Mesothelial cell of epicardium (in vitro differentiated cells): ENCODE measurements around the gene EIF3K. TPM values are rescaled to one million over a fixed set of nuclear protein-coding genes. Genes with fewer than 3 reads are reported as not detected.

Experiments used
- DNase-seq, 2 experiments: peaks; one replicate each; pipeline ENCODE4 v3.0.0; 2021; ENCODE audit warnings: low spot score in 2 of 2; ENCODE audit not compliant: unreplicated experiment in 2 of 2
- H3K27ac Mint-ChIP-seq: 2 replicates; pipeline ENCODE4 v1.8.0; 2021; ENCODE audit warnings: mixed read lengths
- H3K27me3 Mint-ChIP-seq: 2 replicates; pipeline ENCODE4 v1.8.0; 2021; ENCODE audit warnings: low read depth, mixed read lengths
- H3K36me3 Mint-ChIP-seq: 2 replicates; pipeline ENCODE4 v1.8.0; 2021; ENCODE audit warnings: mixed read lengths
- H3K4me1 Mint-ChIP-seq: 2 replicates; pipeline ENCODE4 v1.8.0; 2021; ENCODE audit warnings: mixed read lengths
- H3K4me3 Mint-ChIP-seq: 2 replicates; pipeline ENCODE4 v1.8.0; 2021; ENCODE audit warnings: mild to moderate bottlenecking, moderate library complexity, mixed read lengths
- H3K9me3 Mint-ChIP-seq: 2 replicates; pipeline ENCODE4 v1.8.0; 2021; ENCODE audit warnings: mixed read lengths
- total RNA-seq: library from RNA; stranded (reverse); gene quantifications from 3 replicates; pipeline ENCODE4 v1.2.1, GENCODE V29; 2021
- TF ChIP-seq, protein P1 (sequence below): fragments of 200-600 bp; sonication (generic); IDR thresholded peaks from one replicate; pipeline ENCODE4 v1.5.0; 2021; ENCODE audit warnings: antibody characterized with exemption; ENCODE audit not compliant: unreplicated experiment

EIF3K gene
- total RNA-seq, 1 donor from 2014 or later = 198 TPM

GRCh38 chr19:38640368-38640767 lies 21.4 kb downstream of the EIF3K start:
- H3K27me3 Mint-ChIP-seq = no peaks in the 10 kb centered on the region
- H3K4me1 Mint-ChIP-seq = no peaks in the 10 kb centered on the region
- TF ChIP-seq, protein P1, sequence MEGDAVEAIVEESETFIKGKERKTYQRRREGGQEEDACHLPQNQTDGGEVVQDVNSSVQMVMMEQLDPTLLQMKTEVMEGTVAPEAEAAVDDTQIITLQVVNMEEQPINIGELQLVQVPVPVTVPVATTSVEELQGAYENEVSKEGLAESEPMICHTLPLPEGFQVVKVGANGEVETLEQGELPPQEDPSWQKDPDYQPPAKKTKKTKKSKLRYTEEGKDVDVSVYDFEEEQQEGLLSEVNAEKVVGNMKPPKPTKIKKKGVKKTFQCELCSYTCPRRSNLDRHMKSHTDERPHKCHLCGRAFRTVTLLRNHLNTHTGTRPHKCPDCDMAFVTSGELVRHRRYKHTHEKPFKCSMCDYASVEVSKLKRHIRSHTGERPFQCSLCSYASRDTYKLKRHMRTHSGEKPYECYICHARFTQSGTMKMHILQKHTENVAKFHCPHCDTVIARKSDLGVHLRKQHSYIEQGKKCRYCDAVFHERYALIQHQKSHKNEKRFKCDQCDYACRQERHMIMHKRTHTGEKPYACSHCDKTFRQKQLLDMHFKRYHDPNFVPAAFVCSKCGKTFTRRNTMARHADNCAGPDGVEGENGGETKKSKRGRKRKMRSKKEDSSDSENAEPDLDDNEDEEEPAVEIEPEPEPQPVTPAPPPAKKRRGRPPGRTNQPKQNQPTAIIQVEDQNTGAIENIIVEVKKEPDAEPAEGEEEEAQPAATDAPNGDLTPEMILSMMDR = no peak
- DNase-seq = no peak
- H3K9me3 Mint-ChIP-seq = no peaks in the 10 kb centered on the region
- no peak overlapping the region for H3K4me3 Mint-ChIP-seq
- H3K36me3 Mint-ChIP-seq = peaks cover 2% of the 10 kb centered on the region
- H3K27ac Mint-ChIP-seq = no peak overlapping the region

GRCh38 chr19:38642176-38642575 lies 23.2 kb downstream of the EIF3K start:
- H3K9me3 Mint-ChIP-seq = no peaks in the 10 kb centered on the region
- peaks cover 2% of the 10 kb centered on the region for H3K4me1 Mint-ChIP-seq
- H3K27me3 Mint-ChIP-seq = no peaks in the 10 kb centered on the region
- no peaks in the 10 kb centered on the region for H3K36me3 Mint-ChIP-seq
- no peak for DNase-seq
- no peak overlapping the region for H3K27ac Mint-ChIP-seq
- TF ChIP-seq, protein P1 = no peak
- no peak overlapping the region for H3K4me3 Mint-ChIP-seq

- Mint-ChIP-seq H3K9me3 (no peaks in the 10 kb centered on the region), H3K27me3 (no peaks in the 10 kb centered on the region), H3K36me3 (no peaks in the 10 kb centered on the region), H3K4me1 (peaks cover 11% of the 10 kb centered on the region), H3K4me3 (no peak overlapping the region), H3K27ac (no peak overlapping the region)
- TF ChIP-seq, protein P1 = no peak
- DNase-seq = no peak
These were observed 25.7 kb downstream of the EIF3K start for GRCh38 chr19:38644719-38645118.

DNA sequence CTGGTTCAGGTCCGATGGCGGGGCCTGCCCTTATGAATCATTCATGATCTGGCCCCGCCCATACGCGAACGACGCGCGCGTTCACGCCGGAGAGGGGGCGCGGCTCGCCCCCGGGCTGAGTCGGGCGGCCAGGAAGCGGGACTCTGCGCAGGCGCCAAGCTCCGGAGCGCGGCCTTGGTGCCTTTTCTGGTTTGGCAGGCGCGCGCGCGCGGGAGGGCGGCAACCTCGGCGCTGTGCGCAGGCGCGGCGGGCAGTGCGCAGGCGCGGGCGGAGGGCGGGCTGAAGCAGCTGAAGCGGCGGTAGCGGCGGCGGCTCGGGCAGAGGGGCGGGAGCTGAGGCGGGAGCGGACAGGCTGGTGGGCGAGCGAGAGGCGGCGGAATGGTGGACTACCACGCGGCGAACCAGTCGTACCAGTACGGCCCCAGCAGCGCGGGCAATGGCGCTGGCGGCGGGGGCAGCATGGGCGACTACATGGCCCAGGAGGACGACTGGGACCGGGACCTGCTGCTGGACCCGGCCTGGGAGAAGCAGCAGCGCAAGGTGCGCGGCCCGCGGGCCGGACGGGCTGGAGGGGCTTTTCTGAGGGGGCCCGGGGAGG lies 28.5 kb downstream of the EIF3K start, which contains the start of gene ACTN4:
ACTN4 (plus strand) TSS at position 282 of the 598 bp plus-strand sequence; CDS start at position 379, 97 bp downstream.
- peak within 1 kb of the TSS; percentile 95 for H3K27ac Mint-ChIP-seq
- TF ChIP-seq, protein P1 = no peak
- no peaks in the 10 kb centered on the region for H3K9me3 Mint-ChIP-seq
- peak within 1 kb of the TSS; percentile 90 for H3K4me3 Mint-ChIP-seq
- H3K36me3 Mint-ChIP-seq = no peaks in the 10 kb centered on the region
- peak; percentile 100 for DNase-seq
- H3K27me3 Mint-ChIP-seq = no peaks in the 10 kb centered on the region
- peaks cover 39% of the 10 kb centered on the region for H3K4me1 Mint-ChIP-seq

DNA sequence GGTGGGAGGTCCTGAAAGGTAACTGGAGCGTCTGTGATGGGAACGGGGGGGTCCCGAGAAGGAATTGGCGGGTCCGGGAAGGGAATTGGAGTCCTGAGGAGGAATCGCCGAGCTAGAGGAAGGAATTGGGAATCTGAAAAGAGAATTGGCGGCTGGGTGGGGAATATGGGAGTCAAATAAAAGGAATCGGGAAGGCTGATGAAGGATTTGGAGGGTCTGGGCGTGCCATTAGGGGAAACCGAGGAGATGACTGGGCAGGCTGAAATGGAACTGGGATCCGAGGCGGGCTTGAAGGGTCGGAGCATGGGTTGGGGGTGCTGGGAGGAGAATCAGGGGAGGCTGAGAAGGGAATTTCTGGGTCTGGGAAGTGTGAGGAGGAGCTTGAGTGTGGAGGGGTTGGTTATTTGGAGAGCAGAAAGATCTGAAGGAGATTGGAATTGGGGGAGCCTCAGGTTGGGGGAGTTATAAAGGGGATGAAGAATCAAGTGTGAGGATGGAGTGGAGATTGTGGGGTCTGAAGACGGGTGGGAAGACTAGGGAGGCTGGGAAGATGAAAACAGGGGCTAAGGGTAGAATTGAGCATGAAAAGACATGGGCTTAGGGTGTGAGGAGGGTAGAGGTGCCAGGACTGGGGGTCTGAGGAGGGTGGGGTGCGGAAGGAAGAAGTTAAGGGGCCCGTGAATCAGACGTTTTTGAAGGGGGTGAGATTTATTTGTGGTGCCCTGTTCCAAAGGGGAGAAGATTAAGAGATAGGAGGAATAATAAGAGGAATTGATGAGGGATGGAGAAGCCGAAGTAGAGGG lies 29.2 kb downstream of the EIF3K start:
- no peak for DNase-seq
- TF ChIP-seq, protein P1 = no peak
- Mint-ChIP-seq H3K27me3 (no peaks in the 10 kb centered on the region), H3K4me1 (peaks cover 45% of the 10 kb centered on the region), H3K36me3 (no peaks in the 10 kb centered on the region), H3K4me3 (peak overlapping the region; percentile 90), H3K27ac (peak overlapping the region; percentile 95), H3K9me3 (no peaks in the 10 kb centered on the region)
